Caco-2 (cell line): ENCODE results near the gene SLC12A3. TPM values are rescaled to one million over a fixed set of nuclear protein-coding genes. Genes with fewer than 3 reads are reported as not detected.

Source experiments
- BruUV-seq: library from RNA; stranded (reverse); fragments of 400-500 nt; replicated peaks from 2 replicates; lab custom pipeline; 2021; lab: Mats Ljungman, UMichigan
- CTCF ChIA-PET: fragments of 300-600 bp; sonication (Branson Sonifier 250); formaldehyde crosslinking; loops from one replicate; lab custom pipeline; 2022; ENCODE audit warnings: antibody characterized with exemption; lab: Charles Lee
- POLR2A ChIA-PET: fragments of 300-600 bp; sonication (Branson Sonifier 250); formaldehyde crosslinking; loops from one replicate; lab custom pipeline; 2022; ENCODE audit warnings: antibody characterized with exemption; lab: Charles Lee
- DNase-seq, 2 experiments: peaks; one replicate each; pipeline versions ENCODE4 v3.0.0 to v3.0.0-alpha.2; 2020 to 2022
- H3K27me3 ChIP-seq: replicated peaks from 2 replicates; pipeline ENCODE4 v1.6.0; 2011; ENCODE audit warnings: low read length; ENCODE audit not compliant: control insufficient read depth, insufficient read depth
- H3K36me3 ChIP-seq: 2 replicates; pipeline ENCODE4 v1.5.1; 2011; ENCODE audit warnings: low read length; ENCODE audit not compliant: control insufficient read depth, insufficient read depth
- H3K4me1 ChIP-seq: fragments of 250-450 bp; sonication (Bioruptor Pico); 2 replicates; pipeline ENCODE4 v1.5.1; 2020; ENCODE audit warnings: mild to moderate bottlenecking
- H3K4me3 ChIP-seq: 2 replicates; pipeline ENCODE4 v1.5.1; 2011; ENCODE audit warnings: low read depth, mild to moderate bottlenecking, control low read depth, low read length
- H3K9me3 ChIP-seq: fragments of 250-450 bp; sonication (Bioruptor Pico); 2 replicates; pipeline ENCODE4 v1.5.1; 2020; ENCODE audit warnings: mild to moderate bottlenecking, moderate library complexity
- H3K27ac Mint-ChIP-seq: one replicate; pipeline ENCODE4 v1.8.0; 2022; ENCODE audit warnings: mixed read lengths; ENCODE audit not compliant: unreplicated experiment
- H3K27me3 Mint-ChIP-seq: one replicate; pipeline ENCODE4 v1.8.0; 2022; ENCODE audit warnings: mixed read lengths; ENCODE audit not compliant: insufficient read depth, unreplicated experiment
- H3K36me3 Mint-ChIP-seq: one replicate; pipeline ENCODE4 v1.8.0; 2022; ENCODE audit warnings: mild to moderate bottlenecking, mixed read lengths; ENCODE audit not compliant: insufficient read depth, unreplicated experiment
- H3K4me1 Mint-ChIP-seq: one replicate; pipeline ENCODE4 v1.8.0; 2022; ENCODE audit warnings: low read depth, mixed read lengths; ENCODE audit not compliant: unreplicated experiment
- H3K4me3 Mint-ChIP-seq: one replicate; pipeline ENCODE4 v1.8.0; 2022; ENCODE audit warnings: mild to moderate bottlenecking, moderate library complexity, mixed read lengths; ENCODE audit not compliant: unreplicated experiment
- H3K9me3 Mint-ChIP-seq: one replicate; pipeline ENCODE4 v1.8.0; 2022; ENCODE audit warnings: mixed read lengths; ENCODE audit not compliant: unreplicated experiment
- intact Hi-C: fragments of 100-400 bp; cut with micrococcal nuclease; formaldehyde crosslinking; loops from one replicate; pipeline ENCODE4 v1.10.0; 2022; ENCODE audit not compliant: unreplicated experiment
- total RNA-seq: library from RNA; stranded (reverse); gene quantifications from 2 replicates; pipeline ENCODE4 v1.2.3, GENCODE V29; 2022
- TF ChIP-seq, protein P1 (sequence below), 2 experiments: fragments of 200-600 bp in 1 of 2; IDR thresholded peaks; 1 replicate in 1 of 2; 2 replicates in 1 of 2; pipeline versions ENCODE4 v1.5.1 to v1.8.0; 2011 to 2022; ENCODE audit warnings: antibody characterized with exemption in 1 of 2, control low read depth in 1 of 2, inconsistent platforms in 1 of 2, low read depth in 1 of 2, low read length in 1 of 2, mild to moderate bottlenecking in 1 of 2, moderate library complexity in 1 of 2; ENCODE audit not compliant: insufficient read depth in 1 of 2, severe bottlenecking in 1 of 2, unreplicated experiment in 1 of 2

SLC12A3 gene
- total RNA-seq, 1 experiment from 2014 or later, result 0.73 TPM

DNA sequence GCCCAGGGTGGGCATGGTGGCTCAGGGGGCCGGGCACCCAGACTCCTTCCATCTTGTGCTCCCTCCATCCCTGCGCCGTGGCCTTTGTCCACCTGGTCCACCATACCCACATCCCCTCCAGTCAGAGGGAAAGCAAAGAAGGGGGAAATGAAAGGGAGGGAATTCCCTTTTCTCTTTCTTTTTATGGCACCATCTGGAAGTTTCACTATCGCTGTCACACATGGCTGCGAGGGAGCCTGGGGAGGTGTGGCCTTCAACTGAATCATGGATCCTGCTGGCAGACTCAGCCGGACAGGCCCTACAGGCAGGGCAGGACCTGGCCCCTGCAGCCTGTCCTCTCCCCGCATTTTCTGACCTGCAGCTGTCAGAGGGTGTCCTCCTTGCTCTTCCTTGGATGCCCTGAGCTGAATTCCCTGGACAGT, 6.2 kb downstream of the SLC12A3 start:
- peaks cover 13% of the 10 kb centered on the region for H3K4me1 ChIP-seq
- H3K9me3 ChIP-seq, result no peaks in the 10 kb centered on the region
- H3K36me3 ChIP-seq, result no peaks in the 10 kb centered on the region
- H3K4me1 Mint-ChIP-seq, result peaks cover 9% of the 10 kb centered on the region
- H3K4me3 Mint-ChIP-seq, result no peak overlapping the region
- H3K27me3 ChIP-seq, result no peaks in the 10 kb centered on the region
- TF ChIP-seq, protein P1, sequence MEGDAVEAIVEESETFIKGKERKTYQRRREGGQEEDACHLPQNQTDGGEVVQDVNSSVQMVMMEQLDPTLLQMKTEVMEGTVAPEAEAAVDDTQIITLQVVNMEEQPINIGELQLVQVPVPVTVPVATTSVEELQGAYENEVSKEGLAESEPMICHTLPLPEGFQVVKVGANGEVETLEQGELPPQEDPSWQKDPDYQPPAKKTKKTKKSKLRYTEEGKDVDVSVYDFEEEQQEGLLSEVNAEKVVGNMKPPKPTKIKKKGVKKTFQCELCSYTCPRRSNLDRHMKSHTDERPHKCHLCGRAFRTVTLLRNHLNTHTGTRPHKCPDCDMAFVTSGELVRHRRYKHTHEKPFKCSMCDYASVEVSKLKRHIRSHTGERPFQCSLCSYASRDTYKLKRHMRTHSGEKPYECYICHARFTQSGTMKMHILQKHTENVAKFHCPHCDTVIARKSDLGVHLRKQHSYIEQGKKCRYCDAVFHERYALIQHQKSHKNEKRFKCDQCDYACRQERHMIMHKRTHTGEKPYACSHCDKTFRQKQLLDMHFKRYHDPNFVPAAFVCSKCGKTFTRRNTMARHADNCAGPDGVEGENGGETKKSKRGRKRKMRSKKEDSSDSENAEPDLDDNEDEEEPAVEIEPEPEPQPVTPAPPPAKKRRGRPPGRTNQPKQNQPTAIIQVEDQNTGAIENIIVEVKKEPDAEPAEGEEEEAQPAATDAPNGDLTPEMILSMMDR (IDR thresholded peaks at IDR 0.05; ENCODE audit: insufficient read depth in 1 of 2, low read depth in 1 of 2, low read length in 1 of 2, severe bottlenecking in 1 of 2, unreplicated experiment in 1 of 2), result peak in 1 of 2 experiments; percentile 48
- H3K36me3 Mint-ChIP-seq, result peaks cover 6% of the 10 kb centered on the region
- no peak overlapping the region for H3K4me3 ChIP-seq
- BruUV-seq, result no TSS peak
- H3K27me3 Mint-ChIP-seq, result no peaks in the 10 kb centered on the region
- DNase-seq, result peak; percentile 76 to 80
- H3K27ac Mint-ChIP-seq, result no peak overlapping the region
- POLR2A ChIA-PET, result interaction anchor here (0.7 kb wide), 1 partner anchor 67 kb away, joined by 5 read pairs; no protein-coding TSS in a partner anchor
- intact Hi-C loops, result loop anchor here (1.0 kb wide), 3 partner anchors 61 to 174 kb away; partner anchors contain the start of gene HERPUD1
- no peaks in the 10 kb centered on the region for H3K9me3 Mint-ChIP-seq
- CTCF ChIA-PET, result interaction anchor here (0.5 to 1.1 kb wide), 3 partner anchors 77 to 226 kb away, joined by 3 to 5 read pairs (median 4); no protein-coding TSS in a partner anchor

DNA sequence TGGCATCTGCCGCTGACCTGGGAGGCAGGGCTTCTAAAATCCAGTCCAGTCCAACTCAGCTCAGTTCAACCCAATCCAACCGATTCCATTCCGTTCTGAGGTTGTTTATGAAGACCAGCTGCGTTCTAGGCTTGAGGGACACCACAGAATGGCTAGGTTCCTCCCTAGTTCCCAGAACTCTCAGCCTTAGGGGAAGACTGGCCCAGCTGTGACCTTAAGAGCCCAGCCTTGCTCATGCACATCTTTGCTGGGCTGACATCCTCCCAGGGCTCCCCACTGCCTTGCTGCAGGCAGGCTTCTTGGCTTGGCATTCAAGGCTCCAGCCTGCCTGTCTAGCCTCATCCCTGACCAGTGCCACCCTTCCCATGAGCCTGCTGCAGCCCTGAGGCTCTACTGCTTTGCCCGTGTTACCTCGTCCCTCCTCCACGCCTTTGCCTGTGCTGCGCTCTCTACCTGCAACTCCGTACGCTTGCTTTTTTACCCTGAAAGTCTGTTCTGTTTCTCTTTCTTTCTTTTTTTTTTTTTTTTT, 7.9 kb downstream of the SLC12A3 start:
- H3K9me3 Mint-ChIP-seq, result no peaks in the 10 kb centered on the region
- H3K27me3 ChIP-seq, result no peaks in the 10 kb centered on the region
- peaks cover 6% of the 10 kb centered on the region for H3K36me3 Mint-ChIP-seq
- H3K36me3 ChIP-seq, result no peaks in the 10 kb centered on the region
- H3K4me3 Mint-ChIP-seq, result no peak overlapping the region
- no peaks in the 10 kb centered on the region for H3K27me3 Mint-ChIP-seq
- DNase-seq, result no peak
- intact Hi-C loops, result no loop called here
- H3K4me3 ChIP-seq, result no peak overlapping the region
- BruUV-seq, result no TSS peak
- no peaks in the 10 kb centered on the region for H3K9me3 ChIP-seq
- no peaks in the 10 kb centered on the region; the same call in 1 of the 2 replicates for H3K4me1 ChIP-seq
- no peak overlapping the region for H3K27ac Mint-ChIP-seq
- ChIA-PET POLR2A (no interaction called here), CTCF (no interaction called here)
- TF ChIP-seq, protein P1 (IDR thresholded peaks at IDR 0.05; ENCODE audit: insufficient read depth in 1 of 2, low read depth in 1 of 2, low read length in 1 of 2, severe bottlenecking in 1 of 2, unreplicated experiment in 1 of 2), result no peak
- H3K4me1 Mint-ChIP-seq, result no peaks in the 10 kb centered on the region

GRCh38 chr16:56874800-56875199, 9.8 kb downstream of the SLC12A3 start:
- H3K4me1 Mint-ChIP-seq, result no peaks in the 10 kb centered on the region
- H3K36me3 Mint-ChIP-seq, result peaks cover 6% of the 10 kb centered on the region
- BruUV-seq, result no TSS peak
- no peak for DNase-seq
- no peaks in the 10 kb centered on the region for H3K9me3 Mint-ChIP-seq
- no peaks in the 10 kb centered on the region for H3K4me1 ChIP-seq
- no peaks in the 10 kb centered on the region for H3K27me3 Mint-ChIP-seq
- no peak overlapping the region for H3K4me3 ChIP-seq
- H3K27me3 ChIP-seq, result no peaks in the 10 kb centered on the region
- H3K4me3 Mint-ChIP-seq, result no peak overlapping the region
- no peaks in the 10 kb centered on the region for H3K9me3 ChIP-seq
- ChIA-PET POLR2A (interaction anchor here (0.6 kb wide), 1 partner anchor 54 kb away, joined by 4 read pairs; no protein-coding TSS in a partner anchor), CTCF (no interaction called here)
- intact Hi-C loops, result no loop called here
- TF ChIP-seq, protein P1 (IDR thresholded peaks at IDR 0.05; ENCODE audit: insufficient read depth in 1 of 2, low read depth in 1 of 2, low read length in 1 of 2, severe bottlenecking in 1 of 2, unreplicated experiment in 1 of 2), result no peak
- H3K27ac Mint-ChIP-seq, result no peak overlapping the region
- H3K36me3 ChIP-seq, result no peaks in the 10 kb centered on the region
